ENCODE results near the gene LMOD3.

Gene LMOD3

GRCh38 chr3:69065318-69065964 is 57.0 kb downstream of the LMOD3 start:
- TF ChIP-seq, protein P1, sequence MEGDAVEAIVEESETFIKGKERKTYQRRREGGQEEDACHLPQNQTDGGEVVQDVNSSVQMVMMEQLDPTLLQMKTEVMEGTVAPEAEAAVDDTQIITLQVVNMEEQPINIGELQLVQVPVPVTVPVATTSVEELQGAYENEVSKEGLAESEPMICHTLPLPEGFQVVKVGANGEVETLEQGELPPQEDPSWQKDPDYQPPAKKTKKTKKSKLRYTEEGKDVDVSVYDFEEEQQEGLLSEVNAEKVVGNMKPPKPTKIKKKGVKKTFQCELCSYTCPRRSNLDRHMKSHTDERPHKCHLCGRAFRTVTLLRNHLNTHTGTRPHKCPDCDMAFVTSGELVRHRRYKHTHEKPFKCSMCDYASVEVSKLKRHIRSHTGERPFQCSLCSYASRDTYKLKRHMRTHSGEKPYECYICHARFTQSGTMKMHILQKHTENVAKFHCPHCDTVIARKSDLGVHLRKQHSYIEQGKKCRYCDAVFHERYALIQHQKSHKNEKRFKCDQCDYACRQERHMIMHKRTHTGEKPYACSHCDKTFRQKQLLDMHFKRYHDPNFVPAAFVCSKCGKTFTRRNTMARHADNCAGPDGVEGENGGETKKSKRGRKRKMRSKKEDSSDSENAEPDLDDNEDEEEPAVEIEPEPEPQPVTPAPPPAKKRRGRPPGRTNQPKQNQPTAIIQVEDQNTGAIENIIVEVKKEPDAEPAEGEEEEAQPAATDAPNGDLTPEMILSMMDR (conservative IDR thresholded peaks at IDR 0.05; ENCODE audit: low read depth): no peak
- POLR2A ChIA-PET (ENCODE audit: low non-redundant PET): no interaction called here
- H3K27ac ChIP-seq: no peak overlapping the region
- CTCF ChIA-PET: no interaction called here
- no peak for DNase-seq (ENCODE audit: low spot score)

- DNase-seq (ENCODE audit: low spot score): no peak
- ChIA-PET POLR2A (ENCODE audit: low non-redundant PET) (no interaction called here), CTCF (no interaction called here)
- TF ChIP-seq, protein P1 (conservative IDR thresholded peaks at IDR 0.05; ENCODE audit: low read depth): no peak
- no peak overlapping the region for H3K27ac ChIP-seq
Measured at GRCh38 chr3:69063636-69064035, 58.8 kb downstream of the LMOD3 start.

DNA sequence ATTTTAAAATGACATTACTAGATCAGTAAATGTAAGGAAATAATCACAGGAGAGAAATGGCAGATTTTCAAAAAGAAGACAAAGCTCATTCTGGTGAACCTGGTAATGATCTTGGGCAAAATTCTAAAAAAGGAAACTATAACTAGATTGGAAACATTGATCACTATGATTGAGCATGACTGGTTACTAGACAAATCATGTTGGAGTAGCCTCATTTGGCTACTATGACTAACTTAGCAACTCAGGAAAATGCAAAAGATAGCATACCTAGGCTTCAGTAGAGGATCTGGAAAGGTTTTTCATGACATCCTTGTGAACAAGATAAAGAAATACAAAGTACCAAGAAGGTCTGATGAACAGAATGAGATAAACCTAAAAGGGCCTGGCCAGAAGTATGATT is 62.7 kb downstream of the LMOD3 start:
- POLR2A ChIA-PET (ENCODE audit: low non-redundant PET): no interaction called here
- TF ChIP-seq, protein P1 (conservative IDR thresholded peaks at IDR 0.05; ENCODE audit: low read depth): no peak
- no peak overlapping the region for H3K27ac ChIP-seq
- CTCF ChIA-PET: no interaction called here
- DNase-seq (ENCODE audit: low spot score): no peak

- H3K27ac ChIP-seq: no peak overlapping the region
- ChIA-PET CTCF (no interaction called here), POLR2A (ENCODE audit: low non-redundant PET) (no interaction called here)
- TF ChIP-seq, protein P1 (conservative IDR thresholded peaks at IDR 0.05; ENCODE audit: low read depth): no peak
- no peak for DNase-seq (ENCODE audit: low spot score)
Measured at GRCh38 chr3:69058947-69059224, 63.5 kb downstream of the LMOD3 start.

GRCh38 chr3:69058180-69058946 is 64.0 kb downstream of the LMOD3 start:
- no peak for DNase-seq (ENCODE audit: low spot score)
- H3K27ac ChIP-seq: no peak overlapping the region
- POLR2A ChIA-PET (ENCODE audit: low non-redundant PET): no interaction called here
- CTCF ChIA-PET: no interaction called here
- TF ChIP-seq, protein P1 (conservative IDR thresholded peaks at IDR 0.05; ENCODE audit: low read depth): no peak

All from RWPE1 (cell line).